HG02870 (cell line): ENCODE data around the gene RSPH10B.
"Not testable (repeated sequence)": the region's sequence is repeated elsewhere in the genome, so short reads cannot be mapped to it uniquely, and the experiment has no call there.

Experiments used
- ATAC-seq: cut with Tn5 transposase; IDR thresholded peaks from one replicate; pipeline ENCODE4 v1.9.1; 2021; ENCODE audit warnings: mild to moderate bottlenecking, moderate library complexity; ENCODE audit not compliant: unreplicated experiment

Gene RSPH10B

DNA sequence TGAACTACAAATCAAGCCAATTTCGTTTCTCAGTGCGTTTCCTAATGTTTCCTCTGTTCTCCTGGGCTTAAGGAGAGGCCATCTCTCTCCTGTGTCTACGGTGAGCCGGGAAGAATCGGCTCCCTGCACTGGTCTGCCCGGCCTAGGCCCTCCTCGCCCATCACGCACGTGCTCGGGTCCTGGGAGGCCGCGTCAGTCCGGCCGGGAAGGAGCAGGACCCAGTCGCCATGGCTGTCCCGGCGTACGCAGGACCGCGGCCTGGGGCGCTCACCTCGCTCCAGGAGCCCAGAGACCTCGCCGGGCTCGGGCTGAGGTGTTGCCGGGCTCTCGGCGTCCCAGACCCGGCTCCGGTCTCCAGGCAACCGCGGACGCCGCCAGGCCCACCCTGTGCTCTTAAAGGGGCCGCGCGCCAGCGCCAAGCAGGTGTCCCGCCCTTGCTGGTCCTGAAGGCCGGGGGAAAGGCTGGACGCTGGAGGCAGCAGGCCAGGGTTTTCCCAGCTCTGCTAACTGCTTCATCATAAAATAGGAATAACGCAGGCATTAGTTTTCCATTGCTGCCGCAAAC is at the start of gene RSPH10B:
TSS of gene RSPH10B (minus strand) at position 343 of the 565 bp plus-strand sequence. CDS start 3,573 bp downstream, outside the sequence.
- ATAC-seq = not testable (repeated sequence)

DNA sequence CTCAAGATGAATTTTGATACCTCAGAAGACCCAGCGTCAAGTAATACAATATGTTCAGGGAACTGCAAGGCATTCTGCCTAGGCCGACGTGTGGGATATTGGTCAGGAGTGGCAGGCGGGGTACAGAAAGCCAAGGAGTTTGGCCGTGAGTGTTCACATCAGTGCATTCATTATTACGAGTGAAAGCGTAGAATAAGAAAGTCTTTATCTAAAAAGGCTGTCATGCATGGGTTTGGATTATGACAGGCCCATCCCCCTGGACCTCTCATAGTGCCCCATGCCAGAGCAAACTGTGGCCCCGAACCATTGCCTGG is 46.1 kb upstream of the RSPH10B start:
- no peak for ATAC-seq

DNA sequence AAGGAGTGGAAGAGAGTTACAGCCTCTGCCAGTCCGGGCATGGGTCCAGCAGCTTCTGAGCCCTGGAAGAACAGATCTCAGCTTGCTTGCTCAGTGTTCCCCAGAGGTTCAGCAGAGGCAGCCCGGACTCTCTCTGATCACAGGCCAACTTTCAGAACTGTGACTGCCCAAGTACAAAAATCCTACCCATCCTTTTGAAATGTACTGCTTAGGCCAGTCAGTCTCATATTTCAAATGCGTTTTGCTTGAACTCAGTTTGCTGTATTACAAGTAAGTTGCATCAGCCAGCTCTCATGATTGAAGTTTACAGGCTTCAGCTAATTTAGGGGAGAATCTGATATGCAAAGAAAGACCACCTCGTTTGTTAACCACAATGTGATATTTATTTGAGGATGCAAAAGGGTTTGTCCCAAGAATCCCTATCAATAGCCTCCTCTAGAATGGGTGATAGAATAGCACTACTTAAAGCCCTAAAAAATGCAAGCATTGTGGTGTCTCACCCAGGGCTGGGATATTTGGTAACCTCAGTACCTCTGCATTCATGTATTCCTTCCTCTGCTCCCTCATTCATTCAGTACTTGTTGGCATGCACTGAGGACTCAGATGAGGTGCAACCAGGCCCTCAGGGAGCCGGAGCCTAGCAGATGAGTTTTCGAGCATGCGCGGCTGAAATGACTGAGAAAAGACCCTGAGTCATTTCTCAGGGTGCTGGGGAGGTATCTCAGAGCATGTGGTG is 45.6 kb upstream of the RSPH10B start:
- no peak for ATAC-seq

- no peak for ATAC-seq
Observed at GRCh38 chr7:6012355-6013104, 42.0 kb upstream of the RSPH10B start.

DNA sequence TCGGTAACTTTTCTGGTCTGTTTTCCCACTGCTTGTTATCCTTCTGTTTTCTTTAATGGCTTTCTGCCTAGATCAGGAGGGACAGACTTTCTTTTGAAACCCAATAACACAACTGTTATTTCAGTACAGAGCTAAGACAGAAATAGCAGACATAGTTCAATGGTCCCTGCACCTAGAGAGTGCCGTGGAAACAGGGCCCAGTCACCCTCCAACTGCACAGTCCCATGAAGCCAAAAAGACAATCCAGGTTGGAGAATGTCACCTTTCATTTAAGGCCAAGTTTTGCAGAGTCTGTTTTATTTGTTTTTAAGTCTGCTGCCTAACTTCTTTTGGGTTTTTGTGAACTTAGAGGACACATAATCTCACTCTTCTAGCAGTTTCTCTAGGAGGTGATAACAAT is 41.1 kb upstream of the RSPH10B start:
- ATAC-seq = no peak

DNA sequence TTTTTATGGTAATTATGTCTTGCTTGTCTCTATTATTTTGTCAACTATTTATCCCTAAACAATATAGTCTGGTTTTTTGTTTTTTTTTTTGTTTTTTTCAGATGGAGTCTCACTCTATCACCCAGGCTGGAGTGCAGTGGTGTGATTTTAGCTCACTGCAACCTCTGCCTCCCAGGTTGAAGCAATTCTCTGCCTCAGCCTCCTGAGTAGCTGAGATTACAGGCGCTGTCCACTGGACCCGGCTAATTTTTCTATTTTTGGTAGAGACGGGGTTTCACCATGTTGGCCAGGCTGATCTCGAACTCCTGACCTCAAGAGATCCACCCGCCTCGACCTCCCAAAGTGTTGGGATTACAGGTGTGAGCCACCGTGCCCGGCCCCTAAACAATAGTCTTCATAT is 39.9 kb upstream of the RSPH10B start:
- not testable (repeated sequence) for ATAC-seq

DNA sequence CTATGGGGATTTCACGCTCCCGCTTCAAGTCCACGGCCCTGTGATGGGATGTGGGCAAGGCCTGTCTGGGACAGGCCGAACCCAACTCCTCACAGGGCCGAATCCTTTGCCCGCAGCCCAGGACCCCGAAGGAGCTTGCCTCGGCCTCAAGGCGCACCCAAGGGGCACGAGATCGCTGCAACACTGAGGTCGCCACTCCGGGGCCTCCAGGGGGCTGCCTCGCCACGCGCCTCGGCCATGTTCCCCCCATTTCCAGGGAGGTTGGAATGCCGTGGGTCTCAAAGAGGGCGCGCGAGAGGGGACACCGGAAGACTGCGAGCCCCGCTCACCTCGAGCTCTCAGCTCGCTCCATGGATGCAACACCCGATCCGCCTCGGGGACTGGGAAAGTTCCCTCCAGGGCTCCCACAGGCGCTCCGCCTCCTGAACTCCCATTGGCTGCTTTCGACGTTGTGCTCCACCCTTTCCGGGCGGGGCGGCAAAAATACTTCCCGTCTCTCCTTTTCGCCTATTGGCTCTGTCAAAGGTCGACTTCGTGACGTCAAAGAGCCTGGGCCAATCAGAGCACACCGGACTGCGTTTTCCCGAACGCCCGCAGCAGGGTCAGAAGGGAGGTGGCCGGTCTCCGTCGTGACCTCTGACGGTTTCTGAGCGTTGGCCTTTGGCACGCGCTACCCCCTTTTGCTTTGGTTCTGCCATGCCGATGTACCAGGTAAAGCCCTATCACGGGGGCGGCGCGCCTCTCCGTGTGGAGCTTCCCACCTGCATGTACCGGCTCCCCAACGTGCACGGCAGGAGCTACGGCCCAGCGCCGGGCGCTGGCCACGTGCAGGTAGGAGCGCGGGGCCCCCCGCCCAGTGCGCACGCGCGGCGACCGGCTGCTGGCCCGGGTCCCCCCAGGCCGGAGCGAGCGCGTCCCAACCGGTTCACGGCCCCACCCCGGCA is 38.5 kb upstream of the RSPH10B start, which contains the start of the genes AIMP2 and PMS2:
TSS of gene AIMP2 (plus strand) at position 605 of the 944 bp plus-strand sequence. CDS start at position 697, 92 bp downstream.
TSS of gene PMS2 (minus strand) at position 382 of the 944 bp plus-strand sequence. CDS start at position 352, 30 bp downstream.
- ATAC-seq = peak; percentile 93

DNA sequence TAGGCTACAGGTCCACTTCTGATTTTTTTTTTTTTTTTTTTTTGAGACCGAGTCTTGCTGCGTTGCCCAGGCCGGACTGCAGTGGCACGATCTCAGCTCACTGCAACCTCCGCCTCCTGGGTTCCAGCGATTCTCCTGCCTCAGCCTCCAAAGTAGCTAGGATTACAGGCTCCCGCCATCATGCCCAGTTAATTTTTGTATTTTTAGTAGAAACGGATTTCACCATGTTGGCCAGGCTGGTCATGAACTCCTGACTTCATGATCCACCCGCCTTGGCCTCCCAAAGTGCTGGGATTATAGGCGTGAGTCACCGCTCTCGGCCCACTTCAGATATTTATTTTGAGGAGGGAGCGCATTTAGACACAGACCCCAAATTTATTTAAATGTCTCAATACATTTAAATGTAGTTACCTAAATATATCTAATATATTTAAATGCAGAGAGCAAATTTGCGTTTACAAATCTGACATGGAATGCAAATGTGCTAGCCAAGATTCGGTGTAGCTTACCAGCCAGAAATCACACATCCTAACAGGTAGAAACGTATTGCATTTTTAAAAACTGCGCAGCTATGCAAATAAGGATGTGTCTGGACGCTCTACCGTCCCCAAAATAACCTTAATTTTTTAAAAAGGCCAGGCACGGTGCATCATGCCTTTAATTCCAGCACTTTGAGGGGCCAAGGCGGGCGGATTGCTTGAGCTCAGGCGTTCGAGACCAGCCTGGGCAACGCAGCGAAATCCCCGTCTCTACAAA is 37.5 kb upstream of the RSPH10B start:
- not testable (repeated sequence) for ATAC-seq

GRCh38 chr7:6007386-6007785 is 36.9 kb upstream of the RSPH10B start:
- no peak for ATAC-seq

- ATAC-seq = no peak
Observed at GRCh38 chr7:5997210-5997808, 26.8 kb upstream of the RSPH10B start.

GRCh38 chr7:5987061-5987460 is 16.6 kb upstream of the RSPH10B start:
- ATAC-seq = not testable (repeated sequence)

- ATAC-seq = not testable (repeated sequence)
Observed at GRCh38 chr7:5979680-5980314, 9.3 kb upstream of the RSPH10B start.

DNA sequence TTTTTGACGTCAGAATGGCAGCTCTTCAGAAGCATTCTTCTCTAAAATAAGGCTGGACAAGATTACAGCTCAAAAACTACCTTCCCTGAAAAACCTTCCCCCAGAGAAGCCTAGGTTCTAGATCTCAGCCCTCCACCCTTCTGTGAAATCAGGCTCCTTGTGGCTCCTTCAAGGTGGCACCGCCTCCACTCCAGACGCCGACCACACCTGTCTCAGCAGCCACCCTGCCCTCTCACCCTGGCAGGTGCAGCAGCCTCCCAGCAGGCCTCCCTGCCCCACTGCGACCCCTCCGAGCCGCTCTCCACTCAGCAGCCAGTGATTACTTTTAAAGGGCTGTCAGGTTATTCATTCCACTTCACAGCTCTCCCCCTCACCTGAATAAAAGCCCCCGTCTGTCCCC is 3.1 kb upstream of the RSPH10B start:
- ATAC-seq = not testable (repeated sequence)

- not testable (repeated sequence) for ATAC-seq
Observed at GRCh38 chr7:5963810-5964209, 6.7 kb downstream of the RSPH10B start.

GRCh38 chr7:5963205-5963604 is 7.3 kb downstream of the RSPH10B start:
- not testable (repeated sequence) for ATAC-seq

GRCh38 chr7:5934945-5935450 is 35.5 kb downstream of the RSPH10B start:
- not testable (repeated sequence) for ATAC-seq

- not testable (repeated sequence) for ATAC-seq
Observed at GRCh38 chr7:5931905-5932644, 38.4 kb downstream of the RSPH10B start.

DNA sequence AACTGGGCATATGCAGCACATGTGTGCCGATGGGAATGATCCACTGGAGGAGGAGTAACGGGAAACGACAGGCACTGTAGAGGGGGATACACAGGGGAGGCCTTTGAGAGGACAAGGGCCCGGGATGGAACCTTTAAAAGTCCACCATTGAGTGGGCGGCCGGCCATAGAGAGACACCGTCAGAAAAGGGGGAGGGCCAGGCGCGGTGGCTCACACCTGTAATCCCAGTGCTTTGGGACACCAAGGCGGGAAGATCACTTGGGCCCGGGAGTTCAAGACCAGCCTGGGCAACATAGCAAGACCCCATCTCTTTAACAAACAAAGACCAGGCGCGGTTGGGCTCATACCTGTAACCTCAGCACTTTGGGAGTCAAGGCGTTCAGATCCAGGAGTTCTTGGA is 39.2 kb downstream of the RSPH10B start:
- not testable (repeated sequence) for ATAC-seq
